H1 (cell line): ENCODE data around the gene CXCL1.

Source experiments
- BCL11A ChIP-seq, 2 experiments: IDR thresholded peaks; one replicate each; pipeline ENCODE4 v1.6.1; 2011; ENCODE audit warnings: low read depth in 2 of 2, low read length in 2 of 2, mild to moderate bottlenecking in 2 of 2
- CHD1 ChIP-seq: IDR thresholded peaks from 2 replicates; pipeline ENCODE4 v1.6.1; 2012; ENCODE audit warnings: low read depth, low read length, improper control_type of control experiment
- CTCF ChIP-seq, 3 experiments: IDR thresholded peaks; 1 replicate in 2 of 3; 2 replicates in 1 of 3; pipeline versions ENCODE4 v1.5.1 to v1.6.1; 2011; ENCODE audit warnings: low read length in 3 of 3, mild to moderate bottlenecking in 3 of 3, inconsistent platforms in 2 of 3, low read depth in 1 of 3, moderate library complexity in 1 of 3; ENCODE audit not compliant: insufficient read depth in 1 of 3; ENCODE audit errors: control extremely low read depth in 1 of 3
- EZH2 ChIP-seq: fragments of 200-600 bp; sonication (generic); IDR thresholded peaks from 2 replicates; pipeline ENCODE4 v1.7.1; 2012; ENCODE audit warnings: low read depth, mild to moderate bottlenecking, moderate library complexity, low read length, inconsistent platforms; ENCODE audit not compliant: severe bottlenecking
- JUND ChIP-seq: IDR thresholded peaks from 2 replicates; pipeline ENCODE4 v1.6.1; 2011; ENCODE audit warnings: mild to moderate bottlenecking, improper control_type of control experiment, low read length
- MAX ChIP-seq: IDR thresholded peaks from 2 replicates; pipeline ENCODE4 v1.6.1; 2012; ENCODE audit warnings: inconsistent platforms
- USF2 ChIP-seq: IDR thresholded peaks from 2 replicates; pipeline ENCODE4 v1.6.1; 2011; ENCODE audit warnings: low read length, improper control_type of control experiment
- ZNF274 ChIP-seq: IDR thresholded peaks from 2 replicates; pipeline ENCODE4 v1.7.0; 2012; ENCODE audit warnings: low read length, borderline replicate concordance; ENCODE audit errors: extremely low read depth

GRCh38 chr4:73896416-73896815 is 27.2 kb downstream of the CXCL1 start:
- TF ChIP-seq JUND, result no peak
- no peak for TF ChIP-seq MAX
- TF ChIP-seq EZH2, result no peak
- TF ChIP-seq BCL11A (IDR thresholded peaks at IDR 0.05; ENCODE audit: low read depth in 2 of 2, low read length in 2 of 2), result no peak
- no peak for TF ChIP-seq CTCF (IDR thresholded peaks at IDR 0.05; ENCODE audit: control extremely low read depth in 1 of 3, insufficient read depth in 1 of 3, low read depth in 1 of 3, low read length in 3 of 3)
- no peak for TF ChIP-seq ZNF274
- TF ChIP-seq CHD1, result no peak
- no peak for TF ChIP-seq USF2
